Stimulated activated CD8-positive, alpha-beta memory T cell treated with anti-CD3 and anti-CD28 coated beads, Interleukin-2, amount 100 ng/mL, for 1 hour (primary cell): ENCODE data around the gene HSP90B1.

Source experiments
- DNase-seq, 2 donors: peaks; one replicate each; pipeline ENCODE4 v3.0.0-alpha.2; 2020; ENCODE audit warnings: low read depth in 2 of 2

The HSP90B1 gene

DNA sequence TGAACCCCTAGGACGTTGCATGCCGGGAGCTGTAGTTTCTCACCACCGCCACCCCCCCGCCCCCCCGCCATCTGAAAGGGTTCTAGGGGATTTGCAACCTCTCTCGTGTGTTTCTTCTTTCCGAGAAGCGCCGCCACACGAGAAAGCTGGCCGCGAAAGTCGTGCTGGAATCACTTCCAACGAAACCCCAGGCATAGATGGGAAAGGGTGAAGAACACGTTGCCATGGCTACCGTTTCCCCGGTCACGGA lies 501 bp upstream of the HSP90B1 start:
- DNase-seq = no peak

DNA sequence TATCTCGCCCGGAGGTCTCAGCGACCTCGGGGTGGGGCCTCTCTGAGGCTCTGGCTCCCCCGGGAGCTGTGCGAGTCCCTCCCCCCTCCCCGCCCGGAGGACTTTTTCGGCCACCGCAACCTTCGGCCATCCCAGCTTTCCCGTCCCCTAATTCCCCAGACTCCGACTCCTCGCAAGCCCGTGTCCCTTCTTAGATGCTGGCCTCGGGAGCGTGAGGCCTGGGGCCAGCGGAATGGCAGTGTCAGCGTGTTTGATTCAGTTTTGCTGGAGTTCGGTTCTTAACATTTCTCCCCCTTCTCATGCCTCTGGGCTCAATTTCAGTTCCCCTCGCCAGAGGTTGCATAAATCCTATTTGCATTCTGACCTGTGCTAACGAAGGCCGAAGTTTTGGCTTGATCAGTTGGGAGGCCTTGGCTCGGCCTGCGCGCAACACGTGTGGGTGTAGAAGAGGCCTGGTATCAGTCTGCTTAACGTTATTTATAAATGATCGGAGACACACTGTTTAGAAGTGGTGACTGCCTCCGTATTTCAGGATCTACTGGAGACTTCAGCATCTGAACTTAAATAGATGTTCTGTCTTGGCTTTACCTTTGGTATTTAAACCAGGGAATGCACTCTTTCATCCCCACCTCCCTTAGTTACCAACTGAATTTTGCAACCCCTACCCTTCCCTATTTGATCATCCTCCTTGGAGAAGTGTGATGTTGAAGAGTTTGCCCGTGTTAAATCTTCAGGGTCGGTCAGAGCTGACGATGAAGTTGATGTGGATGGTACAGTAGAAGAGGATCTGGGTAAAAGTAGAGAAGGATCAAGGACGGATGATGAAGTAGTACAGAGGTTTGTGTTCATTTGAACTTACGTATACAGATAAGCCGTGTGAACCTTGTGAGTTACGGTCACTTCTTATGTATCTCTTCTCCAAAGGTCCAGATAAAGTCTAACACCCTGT lies 851 bp downstream of the HSP90B1 start:
- DNase-seq = peak in 1 of 2 donors; percentile 2

DNA sequence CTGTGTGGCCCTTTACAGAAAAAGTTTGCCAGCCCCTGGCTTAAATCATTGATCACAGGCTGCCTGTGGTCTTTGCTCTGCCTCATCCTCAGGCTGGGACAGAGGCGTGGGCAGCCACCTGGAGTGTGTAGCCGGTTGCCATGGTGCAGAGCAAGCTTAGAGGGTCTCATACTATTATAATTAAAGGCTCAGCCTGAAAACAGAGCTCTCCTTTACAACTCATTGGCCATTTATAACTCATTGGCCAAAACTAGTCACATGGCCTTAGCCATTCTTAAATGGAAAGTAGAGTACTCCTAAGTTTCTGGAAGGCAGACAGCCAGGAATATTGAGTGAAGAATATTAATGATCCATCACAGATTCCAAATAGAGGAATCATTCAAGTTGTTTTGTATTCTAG lies 3.0 kb downstream of the HSP90B1 start:
- DNase-seq = no peak

DNA sequence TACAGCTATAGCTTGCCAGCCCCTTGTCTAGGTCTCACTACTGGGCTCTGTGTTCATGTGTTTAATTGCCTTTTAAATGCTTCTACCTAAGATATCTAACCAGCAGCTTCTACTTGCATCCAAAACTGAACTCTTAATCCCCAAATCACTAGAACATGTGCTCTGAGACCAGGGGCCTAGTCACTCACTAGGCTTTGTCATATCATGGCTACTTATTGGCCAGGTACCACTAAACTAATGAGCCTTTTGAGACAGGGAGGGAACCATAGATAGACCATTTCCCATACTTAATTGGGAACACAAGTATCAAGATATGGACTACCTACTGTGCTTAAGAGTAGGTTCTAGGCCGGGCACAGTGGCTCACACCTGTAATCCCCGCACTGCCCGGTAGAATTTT lies 6.5 kb downstream of the HSP90B1 start:
- DNase-seq = no peak

DNA sequence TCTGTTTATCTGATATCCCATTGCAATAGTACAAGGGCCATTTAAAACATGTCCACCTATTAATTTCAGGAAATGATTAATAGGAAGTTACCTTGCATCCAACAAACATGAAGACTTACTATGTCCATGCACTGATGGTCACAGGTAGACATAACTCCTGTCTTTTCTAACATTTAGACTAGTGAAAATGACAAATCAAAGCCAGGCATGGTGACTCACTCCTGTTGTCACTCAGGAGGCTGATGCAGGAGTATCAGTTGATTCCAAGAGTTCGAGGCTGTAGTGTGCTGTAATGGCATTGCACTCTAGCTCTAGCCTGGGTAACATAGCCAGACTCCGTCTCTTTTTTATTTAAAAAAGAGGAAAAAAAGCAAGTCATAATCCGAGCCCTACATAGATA lies 14.8 kb downstream of the HSP90B1 start:
- no peak for DNase-seq

DNA sequence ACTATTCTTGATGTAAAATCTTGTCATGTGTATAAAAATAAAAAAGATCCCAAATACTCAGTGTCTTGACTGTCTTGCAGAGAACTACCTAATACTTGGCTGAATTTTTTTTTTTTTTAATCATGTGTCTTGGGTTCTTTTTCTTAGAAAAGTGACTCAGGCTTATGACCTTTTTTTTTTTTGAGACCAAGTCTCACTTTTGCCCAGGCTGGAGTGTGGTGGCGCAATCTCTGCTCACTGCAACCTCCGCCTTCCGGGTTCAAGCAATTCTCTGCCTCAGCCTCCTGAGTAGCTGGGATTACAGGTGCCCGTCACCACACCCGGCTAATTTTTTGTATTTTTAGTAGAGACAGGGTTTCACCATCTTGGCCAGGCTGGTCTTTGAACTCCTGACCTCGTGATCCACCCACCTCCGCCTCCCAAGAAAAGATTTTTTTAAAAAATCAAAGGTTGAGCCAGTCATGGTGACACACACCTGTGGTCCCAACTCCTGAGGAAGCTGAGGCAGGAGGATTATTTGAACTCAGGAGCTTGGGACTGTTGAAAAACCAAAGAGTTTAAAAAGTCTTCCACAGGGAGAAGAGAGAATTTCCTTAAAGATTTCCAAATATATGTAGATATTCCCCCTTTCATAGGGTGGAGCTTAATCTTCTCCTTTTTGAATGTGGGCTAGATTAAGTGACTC lies 17.8 kb downstream of the HSP90B1 start:
- DNase-seq = no peak

DNA sequence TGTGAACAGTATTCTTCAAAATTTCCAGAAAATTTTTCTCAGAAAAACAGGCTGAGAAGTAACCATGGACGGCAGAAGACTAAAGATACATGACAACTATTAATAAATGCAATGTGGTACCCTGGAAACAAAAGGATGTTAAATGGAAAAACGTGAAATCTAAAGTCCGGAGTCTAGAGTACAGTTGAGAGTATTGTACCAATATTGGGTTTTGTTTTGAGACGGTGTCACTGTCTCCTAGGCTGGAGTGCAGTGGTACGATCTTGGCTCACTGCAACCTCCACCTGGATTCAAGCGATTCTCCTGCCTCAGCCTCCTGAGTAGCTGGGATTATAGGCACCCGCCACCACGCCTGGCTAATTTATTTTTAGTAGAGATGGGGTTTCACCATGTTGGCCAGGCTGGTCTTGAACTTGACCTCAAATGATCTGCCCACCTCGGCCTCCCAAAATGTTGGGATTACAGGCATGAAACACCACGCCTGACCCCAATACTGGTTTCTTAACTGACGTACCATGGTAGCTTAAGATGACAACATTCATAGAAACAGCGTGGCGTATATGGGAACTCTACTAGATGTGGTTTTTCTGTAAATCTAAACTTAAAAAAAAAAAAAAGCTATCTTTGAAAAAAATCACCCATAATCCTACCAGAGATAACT lies 18.7 kb downstream of the HSP90B1 start:
- DNase-seq = no peak

DNA sequence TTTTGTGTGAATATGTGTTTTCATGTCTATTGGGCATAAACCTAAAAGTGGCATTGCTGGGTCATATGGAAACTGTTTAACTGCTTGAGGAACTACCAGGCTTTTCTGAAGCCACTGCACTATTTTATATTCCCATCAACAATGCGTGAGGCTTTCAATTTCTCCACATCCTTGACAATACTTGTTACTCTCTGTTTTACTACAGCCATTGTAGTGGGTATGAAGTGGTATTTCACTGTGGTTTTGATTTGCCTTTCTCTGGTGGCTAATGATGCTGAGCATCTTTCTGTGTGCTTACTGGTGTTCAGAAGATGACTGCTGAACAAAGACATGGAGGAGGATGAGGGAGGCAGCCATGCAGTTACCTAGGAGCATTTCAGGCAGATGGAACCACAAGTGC lies 22.3 kb downstream of the HSP90B1 start:
- DNase-seq = no peak

DNA sequence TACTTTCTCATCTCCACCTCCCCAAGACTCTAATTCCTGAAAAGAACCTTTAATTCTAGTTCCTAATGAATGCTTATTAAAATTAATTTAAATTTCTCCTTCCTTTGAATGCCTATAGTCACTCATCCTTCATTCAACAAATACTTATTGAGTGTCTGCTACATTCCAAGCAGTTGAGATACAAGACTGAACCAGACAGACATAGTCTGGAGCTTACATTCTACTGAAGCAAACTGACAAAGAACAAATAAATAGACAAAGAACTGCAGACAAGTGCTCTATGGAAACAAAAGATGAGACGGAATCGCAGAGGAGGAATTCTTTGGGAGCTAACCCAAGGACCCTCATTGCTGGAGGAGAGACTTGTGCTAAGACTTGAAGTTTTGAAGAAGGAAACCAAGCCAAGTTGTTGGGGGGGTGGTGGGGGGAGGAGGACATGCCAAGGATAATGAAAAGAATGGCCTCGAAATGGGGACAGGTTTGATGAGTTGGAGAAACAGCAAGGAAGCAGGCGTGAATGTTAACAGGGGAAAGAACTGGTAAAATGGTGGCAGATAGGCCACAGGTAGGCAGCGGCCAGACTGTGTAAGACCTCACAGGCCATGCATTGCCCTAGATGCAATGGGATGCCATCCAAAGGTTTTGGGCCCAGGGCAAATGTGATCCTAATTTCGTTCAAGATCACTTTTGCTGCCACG lies 25.8 kb downstream of the HSP90B1 start:
- no peak for DNase-seq

DNA sequence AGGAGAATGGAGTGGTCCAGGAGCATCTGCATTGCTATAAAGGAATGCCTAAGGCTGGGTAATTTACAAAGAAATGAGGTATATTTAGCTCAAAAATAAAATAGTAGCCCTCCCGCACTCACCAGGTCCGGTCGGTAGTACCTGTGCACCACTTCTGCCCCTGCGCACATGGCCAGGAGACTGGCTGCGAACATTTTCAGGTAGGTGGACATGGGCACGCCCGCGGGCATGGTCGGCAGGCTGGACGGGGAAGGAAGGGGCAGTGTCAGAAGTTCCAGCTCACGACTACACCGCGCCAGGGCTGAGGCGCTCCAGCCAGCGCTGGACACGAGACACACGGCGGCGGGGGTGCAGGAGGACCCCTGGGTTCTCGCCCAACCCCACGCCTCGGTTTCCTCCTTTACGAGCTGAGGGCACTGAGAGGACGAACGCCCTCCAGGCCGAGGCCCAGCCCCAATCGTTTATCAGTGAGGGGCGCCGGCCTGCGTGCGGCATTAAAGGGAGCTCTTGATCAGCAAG lies 26.4 kb downstream of the HSP90B1 start:
- DNase-seq = no peak

DNA sequence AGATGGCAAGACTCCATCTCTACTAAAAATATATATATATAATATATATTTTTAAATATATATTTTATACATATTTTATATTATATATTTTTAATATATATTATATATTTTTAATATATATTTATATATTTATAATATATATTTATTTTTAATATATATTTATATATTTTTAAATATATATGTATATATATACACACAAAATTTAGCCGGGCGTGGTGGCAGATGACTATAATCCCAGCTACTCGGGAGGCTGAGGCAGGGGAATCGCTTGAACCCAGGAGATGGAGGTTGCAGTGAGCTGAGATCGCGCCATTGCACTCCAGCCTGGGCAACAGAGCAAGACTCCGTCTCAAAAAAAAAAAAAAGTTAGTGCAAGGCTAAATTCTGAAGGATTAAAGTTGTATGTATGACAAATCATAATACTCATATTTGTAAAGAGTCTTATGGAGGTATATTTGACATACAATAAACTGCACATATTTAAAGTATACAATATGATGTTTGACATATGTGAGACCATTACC lies 27.7 kb downstream of the HSP90B1 start:
- DNase-seq = no peak

DNA sequence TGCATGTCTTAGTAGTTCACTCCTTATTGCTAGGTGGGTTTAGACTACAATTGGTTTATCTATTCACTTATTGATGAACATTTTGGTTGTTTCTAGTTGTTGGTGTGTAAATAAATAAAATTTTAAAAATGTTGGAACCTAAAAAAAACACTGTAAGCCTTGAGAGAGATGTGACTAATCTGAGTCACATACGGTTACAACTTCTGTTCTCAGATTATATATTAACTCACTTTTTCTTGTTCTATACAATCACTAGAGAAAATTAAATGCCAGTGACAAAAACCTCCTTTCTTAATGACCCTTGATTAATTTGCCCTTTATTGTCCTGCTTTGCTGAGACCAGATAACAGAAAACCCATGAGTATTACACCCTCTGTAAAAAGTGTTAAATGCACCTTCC lies 28.4 kb downstream of the HSP90B1 start:
- DNase-seq = no peak

DNA sequence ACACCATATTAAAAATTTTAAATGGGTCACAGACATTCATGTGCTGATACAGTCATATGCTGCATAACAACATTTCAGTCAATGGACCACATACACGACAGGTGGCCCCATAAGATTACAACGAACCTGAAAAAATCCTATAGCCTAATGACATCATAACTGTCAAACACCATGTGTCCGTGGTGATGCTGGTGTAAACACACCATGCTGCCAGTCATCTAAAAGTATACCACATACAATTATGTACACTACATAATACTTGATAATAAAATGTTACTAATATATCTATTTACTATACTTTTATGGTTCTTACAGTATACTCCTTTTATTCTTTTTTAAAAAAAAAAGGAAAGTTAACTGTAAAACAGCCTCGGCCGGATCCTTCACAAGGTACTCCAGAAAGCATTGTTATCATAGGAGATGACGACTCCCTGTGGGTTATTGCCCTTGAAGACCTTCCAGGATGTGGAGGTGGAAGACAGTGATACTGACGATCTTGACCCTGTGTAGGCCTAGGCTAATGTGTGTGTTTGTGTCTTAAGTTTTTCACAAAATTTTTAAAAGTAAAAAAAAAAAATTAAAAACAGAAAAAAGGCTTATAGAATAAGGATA lies 30.5 kb downstream of the HSP90B1 start:
- DNase-seq = no peak

DNA sequence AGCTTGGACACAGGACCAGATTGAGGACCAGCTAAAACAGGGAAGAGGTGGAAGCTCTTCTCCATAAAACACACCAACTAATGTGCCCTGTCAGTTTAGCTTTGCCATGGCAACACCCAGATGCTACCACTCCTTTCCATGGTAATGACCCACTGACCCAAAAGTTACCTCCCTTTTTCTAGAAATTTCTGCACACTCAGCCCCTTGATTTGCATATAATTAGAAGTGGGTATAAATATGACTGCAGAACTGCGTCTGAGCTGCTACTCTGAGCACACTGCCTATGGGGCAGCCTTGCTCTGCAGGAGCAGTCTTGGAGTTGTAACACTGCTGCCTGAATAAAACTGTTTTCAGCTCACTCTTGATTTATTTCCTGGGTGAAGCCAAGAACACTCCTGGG lies 32.3 kb downstream of the HSP90B1 start:
- no peak for DNase-seq

DNA sequence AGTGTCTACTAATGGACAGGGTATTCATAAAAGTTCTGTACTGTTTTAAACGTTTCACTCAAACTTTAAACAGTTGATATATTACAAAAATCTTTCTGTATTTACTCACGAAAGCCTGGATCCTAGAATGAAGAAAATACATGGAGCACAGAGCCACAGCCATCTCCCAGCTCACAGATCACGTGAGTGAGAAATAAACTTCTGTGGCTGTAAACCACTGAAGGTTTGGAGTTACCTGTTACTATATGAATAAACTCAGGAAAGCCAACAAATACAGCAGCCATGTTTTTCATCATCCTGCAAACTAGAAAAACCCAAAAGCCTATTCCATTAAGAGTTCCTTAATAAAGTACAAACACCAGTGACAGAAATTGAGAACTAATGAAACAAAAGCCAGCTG lies 34.6 kb downstream of the HSP90B1 start:
- no peak for DNase-seq

DNA sequence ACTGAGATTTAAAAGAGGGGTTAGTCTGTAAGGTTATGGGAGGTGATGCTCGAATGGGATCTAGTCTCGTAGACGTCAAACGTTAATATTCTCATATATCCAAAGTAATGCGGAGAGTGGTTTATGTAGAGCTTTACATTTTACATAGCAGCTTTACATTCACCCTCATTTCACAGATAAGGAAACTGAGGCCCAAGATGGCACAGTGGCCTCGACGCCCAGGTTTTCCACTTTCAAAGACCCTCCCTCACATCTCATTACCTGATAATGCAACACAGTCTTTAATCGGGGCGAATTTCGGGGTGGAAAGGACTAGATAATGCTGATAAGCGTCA lies 35.0 kb downstream of the HSP90B1 start:
- DNase-seq = no peak

DNA sequence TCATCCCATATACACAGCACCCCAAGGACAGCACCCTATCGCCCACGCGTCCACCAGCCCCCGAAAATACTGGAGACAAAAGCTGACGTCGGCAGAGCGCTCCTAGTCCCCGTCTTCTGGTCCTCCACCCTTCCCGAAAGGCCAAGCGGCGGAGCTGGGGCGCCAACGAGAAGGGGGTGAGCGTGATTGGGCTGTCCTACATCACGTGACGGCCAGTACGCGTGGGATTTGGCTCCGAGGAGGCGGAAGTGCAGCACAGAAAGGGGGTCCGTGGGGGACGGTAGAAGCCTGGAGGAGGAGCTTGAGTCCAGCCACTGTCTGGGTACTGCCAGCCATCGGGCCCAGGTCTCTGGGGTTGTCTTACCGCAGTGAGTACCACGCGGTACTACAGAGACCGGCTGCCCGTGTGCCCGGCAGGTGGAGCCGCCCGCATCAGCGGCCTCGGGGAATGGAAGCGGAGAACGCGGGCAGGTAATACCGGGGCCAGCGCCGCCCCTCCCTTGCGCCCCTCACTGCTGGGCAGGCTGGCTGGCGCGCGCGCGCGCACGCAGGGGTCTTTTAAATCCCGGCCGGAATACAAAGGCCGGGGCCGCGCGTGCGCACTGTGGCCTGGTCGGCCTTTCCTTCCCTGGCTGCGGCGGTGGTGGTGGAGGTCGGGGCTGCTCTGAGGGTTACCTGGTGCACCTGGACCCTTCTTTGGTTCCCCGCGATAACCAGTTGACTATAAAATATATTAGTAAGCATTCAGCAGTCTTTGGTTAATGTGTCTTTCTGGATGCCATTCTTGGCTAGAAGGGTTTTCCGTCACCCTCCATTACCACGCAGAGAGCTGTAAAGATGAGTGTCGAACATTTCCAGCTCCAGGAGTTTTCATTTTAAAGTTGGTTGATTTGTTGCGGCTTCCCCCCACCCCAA lies 35.6 kb downstream of the HSP90B1 start, which contains the start of gene TDG:
TDG (plus strand) TSS at position 283 of the 915 bp plus-strand sequence; CDS start at position 449, 166 bp downstream.
- DNase-seq = peak; percentile 91 to 95

DNA sequence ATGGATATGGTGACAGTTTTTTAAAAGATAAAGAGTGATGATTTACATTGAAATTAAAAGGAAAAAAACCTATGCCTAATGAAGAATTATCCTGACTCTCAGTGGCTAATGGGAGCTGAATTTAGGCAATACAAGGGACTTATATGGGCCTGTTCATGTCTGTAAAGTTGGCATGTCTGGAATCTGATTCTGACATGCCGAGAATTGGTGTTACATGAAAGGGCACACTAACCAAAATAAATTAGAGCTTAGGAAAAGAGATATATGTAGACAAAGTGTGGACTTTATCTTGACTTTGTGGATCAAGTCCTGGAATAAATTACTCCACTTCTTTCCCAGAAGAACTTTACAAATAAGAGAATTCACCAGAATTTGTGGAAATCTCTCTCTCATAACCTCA lies 36.5 kb downstream of the HSP90B1 start:
- no peak for DNase-seq

DNA sequence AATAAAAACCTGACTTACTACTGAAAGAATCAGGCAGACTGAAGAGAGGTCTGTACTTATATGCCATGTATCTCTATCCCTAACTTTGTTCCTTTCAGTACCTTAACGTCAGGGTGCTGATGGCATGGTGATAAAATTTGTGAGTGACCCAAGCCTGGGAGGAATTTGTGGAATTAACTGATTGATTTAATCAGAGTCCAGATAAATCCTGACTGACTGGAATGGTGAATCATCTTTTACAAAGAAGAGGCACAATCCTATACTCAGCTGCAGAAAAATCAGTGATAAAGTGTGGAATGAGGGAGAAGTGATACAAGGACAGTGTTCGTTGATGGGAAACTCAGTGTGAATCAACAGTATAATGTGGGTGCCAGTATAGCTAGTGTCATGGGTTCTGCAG lies 39.2 kb downstream of the HSP90B1 start:
- no peak for DNase-seq

DNA sequence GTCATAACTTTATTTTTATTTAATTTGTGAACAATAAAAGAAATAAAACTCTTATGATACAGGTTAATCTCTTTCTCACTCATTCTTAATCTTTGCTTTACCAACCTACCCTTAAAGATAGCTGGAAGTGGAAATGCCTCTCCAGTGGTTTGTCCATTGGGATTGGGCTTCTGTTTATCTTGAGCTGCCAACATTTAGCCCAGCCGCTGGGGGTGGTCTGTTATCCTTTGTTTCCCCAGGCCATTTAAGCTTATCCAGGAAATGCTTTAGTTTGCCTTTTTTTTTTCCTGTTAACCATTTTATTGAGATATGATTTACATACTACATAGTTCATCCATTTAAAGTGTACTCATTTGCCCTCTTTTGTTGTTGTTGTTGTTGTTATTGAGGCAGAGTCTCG lies 43.7 kb downstream of the HSP90B1 start:
- DNase-seq = no peak
